ENCODE data around the gene TACR2. TPM values are rescaled to one million over a fixed set of nuclear protein-coding genes. Genes with fewer than 3 reads are reported as not detected.
A peak's percentile ranks its signal among the peaks of the same experiment; 100 is the strongest.

The TACR2 gene
- polyA plus RNA-seq, 1 donor from 2014 or later = 0.16 TPM

- Mint-ChIP-seq H3K4me1 (no peaks in the 10 kb centered on the region), H3K4me3 (no peak overlapping the region), H3K27ac (no peak overlapping the region), H3K9me3 (no peaks in the 10 kb centered on the region), H3K36me3 (no peaks in the 10 kb centered on the region), H3K27me3 (peaks cover 17% of the 10 kb centered on the region)
Measured at GRCh38 chr10:69437321-69438259, 20.9 kb upstream of the TACR2 start.

- H3K4me1 Mint-ChIP-seq = no peaks in the 10 kb centered on the region
- no peak overlapping the region for H3K27ac Mint-ChIP-seq
- H3K36me3 Mint-ChIP-seq = no peaks in the 10 kb centered on the region
- no peaks in the 10 kb centered on the region for H3K9me3 Mint-ChIP-seq
- peaks cover 17% of the 10 kb centered on the region for H3K27me3 Mint-ChIP-seq
- H3K4me3 Mint-ChIP-seq = no peak overlapping the region
Measured at GRCh38 chr10:69435966-69436520, 19.3 kb upstream of the TACR2 start.

GRCh38 chr10:69434926-69435325 is 18.2 kb upstream of the TACR2 start:
- Mint-ChIP-seq H3K36me3 (no peaks in the 10 kb centered on the region), H3K27ac (no peak overlapping the region), H3K4me1 (no peaks in the 10 kb centered on the region), H3K27me3 (peaks cover 17% of the 10 kb centered on the region), H3K9me3 (no peaks in the 10 kb centered on the region), H3K4me3 (no peak overlapping the region)

- no peaks in the 10 kb centered on the region for H3K9me3 Mint-ChIP-seq
- no peaks in the 10 kb centered on the region for H3K36me3 Mint-ChIP-seq
- H3K27ac Mint-ChIP-seq = no peak overlapping the region
- H3K4me3 Mint-ChIP-seq = no peak overlapping the region
- H3K4me1 Mint-ChIP-seq = no peaks in the 10 kb centered on the region
- H3K27me3 Mint-ChIP-seq = peaks cover 16% of the 10 kb centered on the region
Measured at GRCh38 chr10:69434169-69434568, 17.5 kb upstream of the TACR2 start.

GRCh38 chr10:69428165-69428564 is 11.4 kb upstream of the TACR2 start:
- Mint-ChIP-seq H3K4me1 (peaks cover 0 to 15% (median 1%) of the 10 kb centered on the region in 3 donors), H3K36me3 (no peaks in the 10 kb centered on the region), H3K9me3 (no peaks in the 10 kb centered on the region), H3K27me3 (peaks cover 4% of the 10 kb centered on the region), H3K27ac (no peak overlapping the region), H3K4me3 (no peak overlapping the region)

GRCh38 chr10:69426376-69426727 is 9.6 kb upstream of the TACR2 start:
- Mint-ChIP-seq H3K4me3 (no peak overlapping the region), H3K4me1 (peaks cover 0 to 15% (median 1%) of the 10 kb centered on the region in 3 donors), H3K9me3 (no peaks in the 10 kb centered on the region), H3K27me3 (peaks cover 4% of the 10 kb centered on the region), H3K27ac (no peak overlapping the region), H3K36me3 (peaks cover 4% of the 10 kb centered on the region)

- H3K4me3 Mint-ChIP-seq = no peak overlapping the region
- H3K27me3 Mint-ChIP-seq = peaks cover 4% of the 10 kb centered on the region
- H3K36me3 Mint-ChIP-seq = peaks cover 4% of the 10 kb centered on the region
- H3K9me3 Mint-ChIP-seq = no peaks in the 10 kb centered on the region
- H3K27ac Mint-ChIP-seq = peak overlapping the region in 1 of 3 donors; percentile 32
- H3K4me1 Mint-ChIP-seq = peaks cover 0 to 15% (median 1%) of the 10 kb centered on the region in 3 donors
Measured at GRCh38 chr10:69425511-69426298, 9.0 kb upstream of the TACR2 start.

GRCh38 chr10:69425041-69425440 is 8.3 kb upstream of the TACR2 start:
- peaks cover 4% of the 10 kb centered on the region for H3K27me3 Mint-ChIP-seq
- H3K4me3 Mint-ChIP-seq = no peak overlapping the region
- H3K9me3 Mint-ChIP-seq = no peaks in the 10 kb centered on the region
- peaks cover 0 to 15% (median 1%) of the 10 kb centered on the region in 3 donors for H3K4me1 Mint-ChIP-seq
- no peak overlapping the region for H3K27ac Mint-ChIP-seq
- H3K36me3 Mint-ChIP-seq = peaks cover 4% of the 10 kb centered on the region

- no peak overlapping the region for H3K27ac Mint-ChIP-seq
Measured at GRCh38 chr10:69422676-69423075, 6.0 kb upstream of the TACR2 start.

GRCh38 chr10:69421611-69422308 is 5.0 kb upstream of the TACR2 start:
- no peak overlapping the region for H3K27ac Mint-ChIP-seq
- H3K9me3 Mint-ChIP-seq = no peaks in the 10 kb centered on the region
- H3K4me1 Mint-ChIP-seq = peaks cover 0 to 15% (median 0%) of the 10 kb centered on the region in 3 donors
- peaks cover 4% of the 10 kb centered on the region for H3K36me3 Mint-ChIP-seq
- H3K27me3 Mint-ChIP-seq = peaks cover 10% of the 10 kb centered on the region
- no peak overlapping the region for H3K4me3 Mint-ChIP-seq

More at GRCh38 chr10:69422676-69423075, 6.0 kb upstream of the TACR2 start:
- Mint-ChIP-seq H3K36me3 (peaks cover 4% of the 10 kb centered on the region), H3K4me1 (peaks cover 0 to 15% (median 1%) of the 10 kb centered on the region in 3 donors), H3K27me3 (peaks cover 10% of the 10 kb centered on the region), H3K4me3 (no peak overlapping the region), H3K9me3 (no peaks in the 10 kb centered on the region)

GRCh38 chr10:69419744-69420126 is 3.0 kb upstream of the TACR2 start:
- H3K27me3 Mint-ChIP-seq = peaks cover 11% of the 10 kb centered on the region
- H3K27ac Mint-ChIP-seq = no peak overlapping the region
- H3K4me3 Mint-ChIP-seq = no peak overlapping the region
- H3K4me1 Mint-ChIP-seq = peaks cover 0 to 8% (median 0%) of the 10 kb centered on the region in 3 donors
- H3K9me3 Mint-ChIP-seq = no peaks in the 10 kb centered on the region
- peaks cover 4% of the 10 kb centered on the region for H3K36me3 Mint-ChIP-seq

- peaks cover 0 to 7% (median 0%) of the 10 kb centered on the region in 3 donors for H3K4me1 Mint-ChIP-seq
- H3K27me3 Mint-ChIP-seq = peaks cover 11% of the 10 kb centered on the region
- H3K27ac Mint-ChIP-seq = no peak overlapping the region
- H3K36me3 Mint-ChIP-seq = peaks cover 4% of the 10 kb centered on the region
- no peak overlapping the region for H3K4me3 Mint-ChIP-seq
- no peaks in the 10 kb centered on the region for H3K9me3 Mint-ChIP-seq
Measured at GRCh38 chr10:69419096-69419743, 2.5 kb upstream of the TACR2 start.

GRCh38 chr10:69418052-69418752 is 1.5 kb upstream of the TACR2 start:
- peaks cover 4% of the 10 kb centered on the region for H3K36me3 Mint-ChIP-seq
- H3K27ac Mint-ChIP-seq = no peak overlapping the region
- H3K27me3 Mint-ChIP-seq = peaks cover 11% of the 10 kb centered on the region
- no peak overlapping the region for H3K4me3 Mint-ChIP-seq
- no peaks in the 10 kb centered on the region for H3K9me3 Mint-ChIP-seq
- peaks cover 2% of the 10 kb centered on the region in 3 donors for H3K4me1 Mint-ChIP-seq

GRCh38 chr10:69417542-69417941 is 824 bp upstream of the TACR2 start:
- no peaks in the 10 kb centered on the region for H3K9me3 Mint-ChIP-seq
- H3K4me3 Mint-ChIP-seq = no peak overlapping the region
- peaks cover 4% of the 10 kb centered on the region for H3K36me3 Mint-ChIP-seq
- peaks cover 4% of the 10 kb centered on the region in 3 donors for H3K4me1 Mint-ChIP-seq
- H3K27ac Mint-ChIP-seq = no peak overlapping the region
- H3K27me3 Mint-ChIP-seq = peaks cover 11% of the 10 kb centered on the region
